ENCODE results near the gene HEATR9. TPM values are rescaled to one million over a fixed set of nuclear protein-coding genes. Genes with fewer than 3 reads are reported as not detected.

Gene HEATR9
- total RNA-seq, 1 experiment from 2014 or later, result not detected

- no peak overlapping the region for H3K27ac Mint-ChIP-seq
- H3K4me1 Mint-ChIP-seq, result no peaks in the 10 kb centered on the region
- DNase-seq (ENCODE audit: low spot score) (no peak), ATAC-seq (no peak)
- H3K36me3 Mint-ChIP-seq, result peaks cover 76% of the 10 kb centered on the region
- H3K4me3 Mint-ChIP-seq, result no peak overlapping the region
- H3K27me3 Mint-ChIP-seq (ENCODE audit: low read depth), result no peaks in the 10 kb centered on the region
- CTCF ChIA-PET, result interaction anchor here (1.4 kb wide), 1 partner anchor 13 kb away, joined by 4 read pairs; the partner anchor contains the start of gene TAF15
- H3K9me3 Mint-ChIP-seq, result no peaks in the 10 kb centered on the region
- TF ChIP-seq CREM (CRISPR knock-in tag; IDR thresholded peaks at IDR 0.05), result no peak
- no peak for TF ChIP-seq ATF2 (CRISPR knock-in tag; IDR thresholded peaks at IDR 0.05; ENCODE audit: borderline replicate concordance, low read depth)
- no peak for TF ChIP-seq MAX (CRISPR knock-in tag; IDR thresholded peaks at IDR 0.05)
- no peak for TF ChIP-seq PRRX2 (CRISPR knock-in tag; IDR thresholded peaks at IDR 0.05)
- TF ChIP-seq ATF1 (CRISPR knock-in tag; IDR thresholded peaks at IDR 0.05), result no peak
- no peak for TF ChIP-seq ZNF671 (CRISPR knock-in tag; IDR thresholded peaks at IDR 0.05)
- no peak for TF ChIP-seq E2F1 (CRISPR knock-in tag; IDR thresholded peaks at IDR 0.05)
- no peak for TF ChIP-seq HMGXB4 (CRISPR knock-in tag; IDR thresholded peaks at IDR 0.05)
- TF ChIP-seq ZNF423 (CRISPR knock-in tag; IDR thresholded peaks at IDR 0.05), result no peak
- POLR2A ChIA-PET, result no interaction called here
These were observed 47.4 kb downstream of the HEATR9 start for GRCh38 chr17:35821308-35821707.

- POLR2A ChIA-PET, result interaction anchor here (0.9 kb wide), 1 partner anchor 11 kb away, joined by 3 read pairs; the partner anchor contains the start of gene TAF15
- H3K27ac Mint-ChIP-seq, result no peak overlapping the region
- 0 out of 2 replicates have a peak, but pooled peaks cover 3% of the 10 kb centered on the region for H3K4me1 Mint-ChIP-seq
- no peaks in the 10 kb centered on the region for H3K9me3 Mint-ChIP-seq
- ATAC-seq, result no peak
- H3K4me3 Mint-ChIP-seq, result no peak overlapping the region
- DNase-seq (ENCODE audit: low spot score), result no peak
- no peaks in the 10 kb centered on the region for H3K27me3 Mint-ChIP-seq (ENCODE audit: low read depth)
- CTCF ChIA-PET, result interaction anchor here (1.3 kb wide), 1 partner anchor 55 kb away, joined by 3 read pairs; no protein-coding TSS in a partner anchor
- H3K36me3 Mint-ChIP-seq, result peaks cover 62% of the 10 kb centered on the region
- TF ChIP-seq ZNF121 (CRISPR knock-in tag; IDR thresholded peaks at IDR 0.05) (no peak), ZBTB21 (CRISPR knock-in tag; IDR thresholded peaks at IDR 0.05; ENCODE audit: borderline replicate concordance) (no peak), HMGXB4 (CRISPR knock-in tag; IDR thresholded peaks at IDR 0.05) (no peak), ZNF532 (CRISPR knock-in tag; IDR thresholded peaks at IDR 0.05; ENCODE audit: borderline replicate concordance) (no peak), CREM (CRISPR knock-in tag; IDR thresholded peaks at IDR 0.05) (no peak), SOX15 (CRISPR knock-in tag; IDR thresholded peaks at IDR 0.05) (no peak), ATF2 (CRISPR knock-in tag; IDR thresholded peaks at IDR 0.05; ENCODE audit: borderline replicate concordance, low read depth) (no peak), ATF6 (CRISPR knock-in tag; IDR thresholded peaks at IDR 0.05) (no peak), E2F5 (CRISPR knock-in tag; IDR thresholded peaks at IDR 0.05) (no peak), ATF1 (CRISPR knock-in tag; IDR thresholded peaks at IDR 0.05) (no peak), ESRRA (CRISPR knock-in tag; IDR thresholded peaks at IDR 0.05; ENCODE audit: borderline replicate concordance) (no peak), IRF1 (CRISPR knock-in tag; IDR thresholded peaks at IDR 0.05) (no peak)
These were observed 49.2 kb downstream of the HEATR9 start for GRCh38 chr17:35819455-35819854.

Measured in WTC11 (cell line).